GM23338 (cell line): ENCODE data around the gene HS6ST2. TPM values are rescaled to one million over a fixed set of nuclear protein-coding genes. Genes with fewer than 3 reads are reported as not detected.

Source experiments
- ATAC-seq: fragments of 200-7000 bp; cut with Tn5 transposase; 3 replicates; pipeline ENCODE4 v1.9.1; 2020
- DNase-seq: peaks from one replicate; pipeline ENCODE4 v3.0.0-alpha.2; 2015; ENCODE audit warnings: low spot score
- H2AFZ ChIP-seq: fragments of 200-600 bp; sonication (generic); 2 replicates; pipeline ENCODE4 v1.8.0; 2016; ENCODE audit warnings: antibody characterized with exemption, mild to moderate bottlenecking, moderate library complexity
- H3F3A ChIP-seq: fragments of 200-600 bp; sonication (generic); replicated peaks from 2 replicates; pipeline ENCODE4 v1.8.0; 2017; ENCODE audit warnings: antibody characterized with exemption, mixed run types, low read depth
- H3K27ac ChIP-seq: fragments of 200-600 bp; sonication (generic); 2 replicates; pipeline ENCODE4 v1.6.1; 2016; ENCODE audit warnings: low read depth
- H3K27me3 ChIP-seq: fragments of 200-600 bp; sonication (generic); 2 replicates; pipeline ENCODE4 v1.8.0; 2016; ENCODE audit warnings: mild to moderate bottlenecking, mixed run types, moderate library complexity; ENCODE audit not compliant: insufficient read depth
- H3K36me3 ChIP-seq: fragments of 200-600 bp; sonication (generic); 2 replicates; pipeline ENCODE4 v1.8.0; 2016; ENCODE audit warnings: mild to moderate bottlenecking; ENCODE audit not compliant: insufficient read depth
- H3K4me1 ChIP-seq: fragments of 200-600 bp; sonication (generic); 2 replicates; pipeline ENCODE4 v1.8.0; 2016; ENCODE audit warnings: mild to moderate bottlenecking, moderate library complexity; ENCODE audit not compliant: insufficient read depth
- H3K4me2 ChIP-seq: fragments of 200-600 bp; sonication (generic); 2 replicates; pipeline ENCODE4 v1.7.1; 2017; ENCODE audit warnings: mixed run types
- H3K4me3 ChIP-seq: fragments of 200-600 bp; sonication (generic); 2 replicates; pipeline ENCODE4 v1.6.1; 2016; ENCODE audit warnings: mixed run types
- H3K79me2 ChIP-seq: fragments of 200-600 bp; sonication (generic); replicated peaks from 2 replicates; pipeline ENCODE4 v1.8.0; 2017; ENCODE audit warnings: mild to moderate bottlenecking; ENCODE audit not compliant: insufficient read depth
- H3K9me2 ChIP-seq: fragments of 200-600 bp; sonication (generic); 2 replicates; pipeline ENCODE4 v1.8.0; 2017; ENCODE audit not compliant: insufficient read depth
- H4K20me1 ChIP-seq: fragments of 200-600 bp; sonication (generic); replicated peaks from 2 replicates; pipeline ENCODE4 v1.8.0; 2017; ENCODE audit warnings: mild to moderate bottlenecking; ENCODE audit not compliant: insufficient read depth
- H3K27ac Mint-ChIP-seq: 2 replicates; pipeline ENCODE4 v1.8.0; 2020; ENCODE audit warnings: inconsistent platforms, mild to moderate bottlenecking, moderate library complexity, mixed read lengths
- H3K27me3 Mint-ChIP-seq: 3 replicates; pipeline ENCODE4 v1.8.0; 2022; ENCODE audit warnings: low read depth, mild to moderate bottlenecking, moderate library complexity, mixed read lengths, inconsistent platforms; ENCODE audit not compliant: insufficient read depth, poor library complexity
- H3K36me3 Mint-ChIP-seq: 3 replicates; pipeline ENCODE4 v1.8.0; 2021; ENCODE audit warnings: low read depth, mild to moderate bottlenecking, inconsistent platforms, moderate library complexity, mixed read lengths
- H3K4me1 Mint-ChIP-seq: 3 replicates; pipeline ENCODE4 v1.8.0; 2020; ENCODE audit warnings: mild to moderate bottlenecking, inconsistent platforms, mixed read lengths
- H3K4me3 Mint-ChIP-seq: 3 replicates; pipeline ENCODE4 v1.8.0; 2021; ENCODE audit warnings: moderate library complexity, mild to moderate bottlenecking, inconsistent platforms, mixed read lengths
- H3K9me3 Mint-ChIP-seq: 3 replicates; pipeline ENCODE4 v1.8.0; 2020; ENCODE audit warnings: moderate library complexity, mild to moderate bottlenecking, inconsistent platforms, mixed read lengths
- CREB1 ChIP-seq: fragments of 250-450 bp; sonication (Bioruptor Pico); IDR thresholded peaks from 2 replicates; pipeline ENCODE4 v1.5.0; 2020; ENCODE audit warnings: low read depth, mild to moderate bottlenecking, moderate library complexity
- CTCF ChIP-seq, 2 experiments: fragments of 200-600 bp in 1 of 2; sonication (generic) in 1 of 2; conservative IDR thresholded peaks; 2 replicates each; pipeline versions ENCODE4 v1.5.1 to v1.6.1; 2016 to 2017; ENCODE audit warnings: antibody characterized with exemption in 2 of 2, low read depth in 2 of 2, mild to moderate bottlenecking in 2 of 2, moderate library complexity in 1 of 2
- ETS1 ChIP-seq: IDR thresholded peaks from 2 replicates; pipeline ENCODE4 v1.6.1; 2016; ENCODE audit warnings: antibody characterized with exemption
- EZH2 ChIP-seq: fragments of 200-600 bp; sonication (generic); IDR thresholded peaks from one replicate; pipeline ENCODE4 v1.8.0; 2017; ENCODE audit warnings: antibody characterized with exemption, mild to moderate bottlenecking, low read depth; ENCODE audit not compliant: unreplicated experiment
- EZH2phosphoT487 ChIP-seq: fragments of 200-600 bp; sonication (generic); IDR thresholded peaks from one replicate; pipeline ENCODE4 v1.8.1; 2018; ENCODE audit warnings: antibody characterized with exemption; ENCODE audit not compliant: unreplicated experiment
- JUNB ChIP-seq: IDR thresholded peaks from one replicate; pipeline ENCODE4 v1.6.1; 2016; ENCODE audit warnings: antibody characterized with exemption; ENCODE audit not compliant: unreplicated experiment
- NANOG ChIP-seq: IDR thresholded peaks from 2 replicates; pipeline ENCODE4 v1.6.1; 2016; ENCODE audit warnings: antibody characterized with exemption, borderline replicate concordance
- POLR2AphosphoS5 ChIP-seq: IDR thresholded peaks from 2 replicates; pipeline ENCODE4 v1.6.1; 2016; ENCODE audit warnings: antibody characterized with exemption, low read depth
- REST ChIP-seq: IDR thresholded peaks from one replicate; pipeline ENCODE4 v1.6.1; 2018; ENCODE audit warnings: antibody characterized with exemption; ENCODE audit not compliant: unreplicated experiment
- STAT1 ChIP-seq: IDR thresholded peaks from one replicate; pipeline ENCODE4 v1.6.1; 2016; ENCODE audit warnings: antibody characterized with exemption; ENCODE audit not compliant: unreplicated experiment
- ZNF114 ChIP-seq: fragments of 250-450 bp; sonication (Bioruptor Pico); IDR thresholded peaks from 2 replicates; pipeline ENCODE4 v1.5.0; 2020; ENCODE audit warnings: mild to moderate bottlenecking, moderate library complexity
- ZNF331 ChIP-seq: fragments of 250-450 bp; sonication (Bioruptor Pico); IDR thresholded peaks from 2 replicates; pipeline ENCODE4 v1.5.0; 2020; ENCODE audit warnings: low read depth, mild to moderate bottlenecking, moderate library complexity
- ZNF462 ChIP-seq: fragments of 250-450 bp; sonication (Bioruptor Pico); IDR thresholded peaks from 2 replicates; pipeline ENCODE4 v1.5.0; 2020; ENCODE audit warnings: mild to moderate bottlenecking, moderate library complexity
- polyA plus RNA-seq: library from polyadenylated mRNA; unstranded; fragments of >200 nt; fragmentation: Nextera tagmentation; extraction: Ambion mirVana; gene quantifications from 2 replicates; pipeline ENCODE4 v1.2.1, GENCODE V29; 2016
- total RNA-seq: library from RNA; depleted of rRNA; stranded (reverse); fragments of >200 nt; shearing (Covaris generic); gene quantifications from 2 replicates; pipeline ENCODE4 v1.2.3, GENCODE V29; 2014

HS6ST2 gene
- total and polyA plus RNA-seq, 2 experiments from 2014 or later = 0.82 to 4.8 TPM

- Histone ChIP-seq H3K79me2 (no peaks in the 10 kb centered on the region), H2AFZ (no peak overlapping the region), H3F3A (no peaks in the 10 kb centered on the region), H3K4me1 (no peaks in the 10 kb centered on the region), H3K9me2 (no peaks in the 10 kb centered on the region), H3K27ac (no peak overlapping the region), H3K27me3 (no peaks in the 10 kb centered on the region), H3K4me3 (no peak overlapping the region), H3K4me2 (no peak overlapping the region), H4K20me1 (no peaks in the 10 kb centered on the region), H3K36me3 (no peaks in the 10 kb centered on the region)
- DNase-seq = no peak
- TF ChIP-seq JUNB (no peak), ZNF114 (CRISPR knock-in tag) (no peak), EZH2phosphoT487 (no peak), REST (no peak), NANOG (no peak), ZNF462 (CRISPR knock-in tag) (no peak), CREB1 (CRISPR knock-in tag) (no peak), POLR2AphosphoS5 (no peak), ETS1 (no peak), STAT1 (no peak), EZH2 (no peak), CTCF (conservative IDR thresholded peaks at IDR 0.05; ENCODE audit: low read depth in 2 of 2) (no peak), ZNF331 (no peak)
- Mint-ChIP-seq H3K4me1 (no peaks in the 10 kb centered on the region), H3K4me3 (no peak overlapping the region), H3K36me3 (peaks cover 11% of the 10 kb centered on the region; the same call in 2 of the 3 replicates), H3K9me3 (peaks cover 11% of the 10 kb centered on the region), H3K27me3 (no peaks in the 10 kb centered on the region), H3K27ac (no peak overlapping the region)
- no peak for ATAC-seq
Observed at GRCh38 chrX:132860200-132860599, 98.2 kb downstream of the HS6ST2 start.
